GM19455 (cell line): ENCODE measurements around the gene BMP8A.
A peak's percentile ranks its signal among the peaks of the same experiment; 100 is the strongest.
"Not testable (repeated sequence)": the region's sequence is repeated elsewhere in the genome, so short reads cannot be mapped to it uniquely, and the experiment has no call there.

ENCODE experiments used
- ATAC-seq: cut with Tn5 transposase; IDR thresholded peaks from one replicate; pipeline ENCODE4 v1.9.1; 2021; ENCODE audit not compliant: unreplicated experiment

BMP8A gene

GRCh38 chr1:39491146-39491921, at the start of gene BMP8A:
TSS of gene BMP8A (plus strand) at chr1:39491636. CDS start at chr1:39491992, 356 bp downstream.
- peak; percentile 84 for ATAC-seq

- no peak for ATAC-seq
Measured at GRCh38 chr1:39441797-39442196, 49.6 kb upstream of the BMP8A start.

GRCh38 chr1:39445573-39445972, 45.9 kb upstream of the BMP8A start:
- no peak for ATAC-seq

GRCh38 chr1:39446986-39447567, 44.4 kb upstream of the BMP8A start:
- no peak for ATAC-seq

- ATAC-seq: not testable (repeated sequence)
Measured at GRCh38 chr1:39450041-39450440, 41.4 kb upstream of the BMP8A start.

GRCh38 chr1:39450956-39451606, 40.4 kb upstream of the BMP8A start:
- no peak for ATAC-seq

GRCh38 chr1:39452081-39452480, 39.4 kb upstream of the BMP8A start:
- ATAC-seq: no peak

GRCh38 chr1:39452540-39452939, 38.9 kb upstream of the BMP8A start:
- ATAC-seq: no peak

- ATAC-seq: no peak
Measured at GRCh38 chr1:39453603-39454002, 37.8 kb upstream of the BMP8A start.

- no peak for ATAC-seq
Measured at GRCh38 chr1:39458991-39459390, 32.4 kb upstream of the BMP8A start.

GRCh38 chr1:39462074-39462473, 29.4 kb upstream of the BMP8A start:
- no peak for ATAC-seq

GRCh38 chr1:39466413-39467107, 24.9 kb upstream of the BMP8A start:
- ATAC-seq: no peak

- not testable (repeated sequence) for ATAC-seq
Measured at GRCh38 chr1:39467108-39467720, 24.2 kb upstream of the BMP8A start.

- no peak for ATAC-seq
Measured at GRCh38 chr1:39469150-39469549, 22.3 kb upstream of the BMP8A start.

GRCh38 chr1:39470040-39470439, 21.4 kb upstream of the BMP8A start:
- ATAC-seq: no peak

- no peak for ATAC-seq
Measured at GRCh38 chr1:39472826-39473225, 18.6 kb upstream of the BMP8A start.

GRCh38 chr1:39473324-39473723, 18.1 kb upstream of the BMP8A start:
- no peak for ATAC-seq

- ATAC-seq: no peak
Measured at GRCh38 chr1:39474810-39475209, 16.6 kb upstream of the BMP8A start.

GRCh38 chr1:39475551-39475950, 15.9 kb upstream of the BMP8A start:
- ATAC-seq: not testable (repeated sequence)

- no peak for ATAC-seq
Measured at GRCh38 chr1:39478126-39478915, 13.1 kb upstream of the BMP8A start.
